HUES48 (cell line): ENCODE measurements around the gene ABCG4.
"Not testable (repeated sequence)": the region's sequence is repeated elsewhere in the genome, so short reads cannot be mapped to it uniquely, and the experiment has no call there.

ENCODE experiments used
- H3K27ac ChIP-seq: one replicate; pipeline ENCODE4 v1.7.0; 2013; ENCODE audit warnings: low read depth, low read length, inconsistent platforms
- H3K27me3 ChIP-seq: 2 replicates; pipeline ENCODE4 v1.6.1; 2013; ENCODE audit warnings: mild to moderate bottlenecking, low read length; ENCODE audit not compliant: control insufficient read depth, insufficient read depth
- H3K36me3 ChIP-seq: 2 replicates; pipeline ENCODE4 v1.6.1; 2013; ENCODE audit warnings: low read length; ENCODE audit not compliant: control insufficient read depth, insufficient read depth
- H3K4me1 ChIP-seq: 2 replicates; pipeline ENCODE4 v1.6.1; 2013; ENCODE audit warnings: mild to moderate bottlenecking, low read length; ENCODE audit not compliant: control insufficient read depth, insufficient read depth
- H3K4me3 ChIP-seq: 2 replicates; pipeline ENCODE4 v1.5.1; 2013; ENCODE audit warnings: mild to moderate bottlenecking, low read depth, low read length
- H3K9ac ChIP-seq: 2 replicates; pipeline ENCODE4 v1.6.1; 2013; ENCODE audit warnings: mild to moderate bottlenecking, low read depth, low read length, moderate library complexity
- H3K9me3 ChIP-seq: 2 replicates; pipeline ENCODE4 v1.6.1; 2013; ENCODE audit warnings: low read length; ENCODE audit not compliant: control insufficient read depth, insufficient read depth

Gene ABCG4

DNA sequence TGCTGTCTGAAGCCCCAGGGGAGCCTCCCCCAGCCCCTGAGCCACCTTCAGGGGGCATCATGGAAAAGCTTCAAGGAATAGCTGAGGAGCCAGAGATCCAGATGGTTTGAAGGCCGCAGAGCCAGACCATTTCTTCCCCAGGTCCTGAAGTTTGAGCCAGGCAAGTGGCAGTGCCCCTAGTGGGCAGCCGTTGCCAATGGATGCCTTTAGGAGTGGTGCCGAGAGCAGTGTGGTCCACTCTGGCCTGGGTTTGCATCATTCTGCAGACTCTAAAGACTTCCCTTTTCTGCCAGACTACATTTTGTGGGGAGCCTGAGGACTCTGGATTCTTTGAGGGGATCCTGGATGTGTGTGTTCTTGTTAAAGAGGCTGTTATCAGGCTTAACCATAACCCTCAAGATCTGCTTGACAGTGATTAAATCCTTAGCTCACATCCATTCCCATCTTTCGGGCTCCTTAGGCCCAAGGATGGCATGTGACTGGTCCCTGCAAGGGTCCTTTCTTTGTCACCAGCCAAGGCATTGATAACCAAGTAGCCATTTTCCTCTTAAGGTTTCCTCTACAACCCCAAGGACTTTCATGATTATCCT, 14.4 kb upstream of the ABCG4 start:
- peaks cover 51% of the 10 kb centered on the region for H3K36me3 ChIP-seq
- no peaks in the 10 kb centered on the region for H3K9me3 ChIP-seq
- no peaks in the 10 kb centered on the region for H3K27me3 ChIP-seq
- no peak overlapping the region for H3K9ac ChIP-seq
- H3K4me1 ChIP-seq: no peaks in the 10 kb centered on the region
- H3K27ac ChIP-seq: no peak overlapping the region
- H3K4me3 ChIP-seq: no peak overlapping the region

DNA sequence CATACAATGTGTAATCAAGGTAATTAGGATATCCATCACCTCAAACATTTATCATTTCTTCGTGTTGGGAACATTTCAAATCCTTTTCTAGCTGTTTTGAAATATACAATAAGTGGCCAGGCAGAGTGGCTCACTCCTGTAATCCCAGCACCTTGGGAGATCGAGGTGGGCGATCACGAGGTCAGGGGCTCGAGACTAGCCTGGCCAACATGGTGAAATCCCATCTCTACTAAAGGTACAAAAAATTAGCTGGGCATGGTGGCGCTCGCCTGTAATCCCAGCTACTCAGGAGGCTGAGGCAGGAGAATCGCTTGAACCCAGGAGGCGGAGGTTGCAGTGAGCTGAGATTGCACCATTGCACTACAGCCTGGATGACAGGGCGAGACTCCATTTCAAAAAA, 9.6 kb upstream of the ABCG4 start:
- not testable (repeated sequence) for H3K4me3 ChIP-seq, H3K27me3 ChIP-seq, H3K36me3 ChIP-seq, H3K4me1 ChIP-seq, H3K9me3 ChIP-seq, H3K27ac ChIP-seq, H3K9ac ChIP-seq

- H3K4me1 ChIP-seq: peaks cover 6% of the 10 kb centered on the region; the same call in 1 of the 2 replicates
- no peak overlapping the region for H3K4me3 ChIP-seq
- no peaks in the 10 kb centered on the region for H3K9me3 ChIP-seq
- H3K36me3 ChIP-seq: no peaks in the 10 kb centered on the region
- H3K27me3 ChIP-seq: peaks cover 26% of the 10 kb centered on the region
- no peak overlapping the region for H3K27ac ChIP-seq
- H3K9ac ChIP-seq: no peak overlapping the region
Measured at GRCh38 chr11:119144825-119145486, 3.9 kb upstream of the ABCG4 start.

DNA sequence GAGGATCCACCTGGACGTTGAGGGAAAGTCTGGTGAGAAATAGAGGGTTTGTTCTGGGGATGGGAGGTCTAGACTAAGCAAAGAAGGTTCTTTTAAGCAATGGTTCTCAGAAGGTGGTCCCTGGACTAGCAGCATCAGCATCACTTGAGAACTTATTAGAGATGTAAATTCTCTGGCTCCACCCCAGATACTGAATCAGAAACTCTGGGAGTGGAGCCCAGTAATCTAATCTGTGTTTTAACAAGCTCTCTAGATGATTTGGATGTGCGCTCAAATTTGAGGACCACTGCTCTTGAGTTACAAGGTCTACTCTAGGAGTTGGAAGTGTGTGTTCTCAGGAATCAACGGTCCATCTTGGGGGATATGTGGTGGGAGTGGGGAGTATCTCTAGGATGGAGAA, 3.3 kb upstream of the ABCG4 start:
- Histone ChIP-seq H3K36me3 (no peaks in the 10 kb centered on the region), H3K27me3 (peaks cover 32% of the 10 kb centered on the region), H3K4me1 (peaks cover 9% of the 10 kb centered on the region), H3K9me3 (no peaks in the 10 kb centered on the region), H3K27ac (no peak overlapping the region), H3K4me3 (no peak overlapping the region), H3K9ac (no peak overlapping the region)

DNA sequence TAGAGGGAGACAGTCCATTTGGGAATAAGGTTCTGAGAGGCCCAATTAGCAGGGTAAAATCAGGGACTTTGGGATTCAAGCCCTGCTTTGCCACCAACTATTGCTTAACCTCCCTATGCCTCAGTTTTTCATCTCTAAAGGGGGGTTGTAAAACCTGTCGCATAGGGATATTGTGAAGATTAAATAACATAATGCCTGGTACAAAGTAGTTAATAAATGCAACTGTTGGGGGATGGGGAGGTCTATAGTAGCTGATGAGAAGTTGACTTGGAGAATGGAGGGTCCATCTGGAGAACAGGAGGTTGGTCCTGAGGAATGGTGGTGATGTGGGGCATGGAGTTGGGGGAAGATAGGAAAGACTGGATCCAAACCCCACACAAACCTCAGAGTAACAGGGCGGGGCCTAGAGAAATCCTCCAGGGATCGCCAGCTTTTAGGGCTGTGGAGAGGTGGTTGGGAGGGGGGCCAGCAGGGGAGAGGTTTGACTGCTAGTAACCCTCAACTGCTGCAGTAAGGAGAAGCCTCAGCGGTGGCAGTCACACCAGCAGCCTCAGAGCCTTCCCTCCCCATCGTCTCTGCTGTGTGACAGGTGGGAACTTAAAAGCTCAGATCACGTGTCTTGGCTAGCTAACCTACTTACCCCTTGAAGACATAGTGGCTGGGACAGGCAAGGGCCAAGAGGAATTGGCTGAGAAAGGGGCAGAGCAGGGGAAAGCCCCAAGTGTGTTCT, 1.1 kb upstream of the ABCG4 start:
- H3K4me3 ChIP-seq: no peak overlapping the region
- H3K36me3 ChIP-seq: no peaks in the 10 kb centered on the region
- H3K27me3 ChIP-seq: peaks cover 45% of the 10 kb centered on the region
- no peak overlapping the region for H3K9ac ChIP-seq
- H3K27ac ChIP-seq: no peak overlapping the region
- H3K9me3 ChIP-seq: no peaks in the 10 kb centered on the region
- peaks cover 9% of the 10 kb centered on the region for H3K4me1 ChIP-seq

GRCh38 chr11:119148720-119149017, 183 bp upstream of the ABCG4 start:
- H3K36me3 ChIP-seq: no peaks in the 10 kb centered on the region
- peak overlapping the region; percentile 66 for H3K4me3 ChIP-seq
- peaks cover 45% of the 10 kb centered on the region for H3K27me3 ChIP-seq
- H3K9me3 ChIP-seq: no peaks in the 10 kb centered on the region
- no peak overlapping the region for H3K9ac ChIP-seq
- H3K27ac ChIP-seq: no peak overlapping the region
- peaks cover 9% of the 10 kb centered on the region for H3K4me1 ChIP-seq

GRCh38 chr11:119149786-119150275, 979 bp downstream of the ABCG4 start:
- Histone ChIP-seq H3K4me3 (peak overlapping the region; percentile 66), H3K9me3 (no peaks in the 10 kb centered on the region), H3K9ac (no peak overlapping the region), H3K4me1 (peaks cover 9% of the 10 kb centered on the region), H3K36me3 (no peaks in the 10 kb centered on the region), H3K27me3 (peaks cover 45% of the 10 kb centered on the region), H3K27ac (no peak overlapping the region)

- no peak overlapping the region for H3K9ac ChIP-seq
- H3K9me3 ChIP-seq: no peaks in the 10 kb centered on the region
- no peak overlapping the region for H3K27ac ChIP-seq
- H3K36me3 ChIP-seq: no peaks in the 10 kb centered on the region
- no peak overlapping the region for H3K4me3 ChIP-seq
- H3K4me1 ChIP-seq: peaks cover 9% of the 10 kb centered on the region
- H3K27me3 ChIP-seq: peaks cover 41% of the 10 kb centered on the region
Measured at GRCh38 chr11:119152043-119152442, 3.2 kb downstream of the ABCG4 start.

GRCh38 chr11:119152604-119153003, 3.8 kb downstream of the ABCG4 start:
- H3K9ac ChIP-seq: no peak overlapping the region

DNA sequence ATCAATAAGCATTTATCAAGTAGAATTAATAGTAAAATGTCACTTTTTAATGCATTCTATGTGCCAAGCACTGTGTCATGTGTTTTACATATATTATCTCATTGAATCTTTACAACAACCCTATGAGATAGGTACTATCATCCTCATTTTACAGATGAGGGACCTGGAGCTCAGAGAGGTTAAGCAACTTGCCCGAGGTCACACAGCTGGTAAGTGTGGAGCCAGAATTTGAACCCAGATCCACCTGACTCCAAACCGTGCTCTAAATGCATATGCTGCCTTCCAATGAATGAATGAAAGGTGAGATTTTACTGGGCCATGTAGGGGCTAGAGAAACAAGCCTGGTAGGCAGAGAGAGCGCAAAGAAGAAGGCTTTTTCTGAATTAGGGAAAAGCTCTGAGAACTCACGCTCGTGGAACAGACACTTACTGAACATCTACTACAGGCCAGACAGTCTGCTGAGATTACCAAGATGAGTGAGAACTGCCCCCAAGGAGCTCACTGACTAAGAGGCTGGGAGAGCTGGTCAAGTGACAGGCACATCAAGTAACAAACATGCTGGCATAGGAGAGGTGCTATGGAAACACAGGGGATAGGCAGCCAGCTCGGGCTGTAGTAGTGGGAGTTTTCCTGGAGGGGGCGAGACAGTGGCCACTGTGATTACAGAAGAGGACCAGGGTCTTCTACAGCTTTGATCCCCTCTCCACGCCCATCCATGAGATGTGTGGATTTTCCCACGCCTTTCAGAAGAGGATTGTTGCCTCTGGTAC, 4.4 kb downstream of the ABCG4 start:
- Histone ChIP-seq H3K4me3 (no peak overlapping the region), H3K4me1 (peaks cover 7% of the 10 kb centered on the region), H3K36me3 (no peaks in the 10 kb centered on the region), H3K9me3 (no peaks in the 10 kb centered on the region), H3K27ac (no peak overlapping the region), H3K9ac (no peak overlapping the region), H3K27me3 (peaks cover 30% of the 10 kb centered on the region)

More at GRCh38 chr11:119152604-119153003, 3.8 kb downstream of the ABCG4 start:
- peaks cover 36% of the 10 kb centered on the region for H3K27me3 ChIP-seq
- H3K27ac ChIP-seq: no peak overlapping the region
- no peak overlapping the region for H3K4me3 ChIP-seq
- H3K4me1 ChIP-seq: peaks cover 9% of the 10 kb centered on the region
- no peaks in the 10 kb centered on the region for H3K36me3 ChIP-seq
- no peaks in the 10 kb centered on the region for H3K9me3 ChIP-seq
